NCI-H524 treated with DMSO at 0.1 percent for 48 hours (cell line): Measurements from ENCODE around the gene MDM1.
A peak's percentile ranks its signal among the peaks of the same experiment; 100 is the strongest.

Source experiments
- DNase-seq: peaks from one replicate; lab custom pipeline; 2025; lab: John Stamatoyannopoulos, UW

Gene MDM1, protein sequence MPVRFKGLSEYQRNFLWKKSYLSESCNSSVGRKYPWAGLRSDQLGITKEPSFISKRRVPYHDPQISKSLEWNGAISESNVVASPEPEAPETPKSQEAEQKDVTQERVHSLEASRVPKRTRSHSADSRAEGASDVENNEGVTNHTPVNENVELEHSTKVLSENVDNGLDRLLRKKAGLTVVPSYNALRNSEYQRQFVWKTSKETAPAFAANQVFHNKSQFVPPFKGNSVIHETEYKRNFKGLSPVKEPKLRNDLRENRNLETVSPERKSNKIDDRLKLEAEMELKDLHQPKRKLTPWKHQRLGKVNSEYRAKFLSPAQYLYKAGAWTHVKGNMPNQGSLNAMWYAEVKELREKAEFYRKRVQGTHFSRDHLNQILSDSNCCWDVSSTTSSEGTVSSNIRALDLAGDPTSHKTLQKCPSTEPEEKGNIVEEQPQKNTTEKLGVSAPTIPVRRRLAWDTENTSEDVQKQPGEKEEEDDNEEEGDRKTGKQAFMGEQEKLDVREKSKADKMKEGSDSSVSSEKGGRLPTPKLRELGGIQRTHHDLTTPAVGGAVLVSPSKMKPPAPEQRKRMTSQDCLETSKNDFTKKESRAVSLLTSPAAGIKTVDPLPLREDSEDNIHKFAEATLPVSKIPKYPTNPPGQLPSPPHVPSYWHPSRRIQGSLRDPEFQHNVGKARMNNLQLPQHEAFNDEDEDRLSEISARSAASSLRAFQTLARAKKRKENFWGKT

GRCh38 chr12:68331869-68332727, at the start of gene MDM1:
Gene MDM1, minus strand, starts transcription at chr12:68332362. Its CDS starts 117 bp downstream, at chr12:68332245.
- peak; percentile 86 for DNase-seq

DNA sequence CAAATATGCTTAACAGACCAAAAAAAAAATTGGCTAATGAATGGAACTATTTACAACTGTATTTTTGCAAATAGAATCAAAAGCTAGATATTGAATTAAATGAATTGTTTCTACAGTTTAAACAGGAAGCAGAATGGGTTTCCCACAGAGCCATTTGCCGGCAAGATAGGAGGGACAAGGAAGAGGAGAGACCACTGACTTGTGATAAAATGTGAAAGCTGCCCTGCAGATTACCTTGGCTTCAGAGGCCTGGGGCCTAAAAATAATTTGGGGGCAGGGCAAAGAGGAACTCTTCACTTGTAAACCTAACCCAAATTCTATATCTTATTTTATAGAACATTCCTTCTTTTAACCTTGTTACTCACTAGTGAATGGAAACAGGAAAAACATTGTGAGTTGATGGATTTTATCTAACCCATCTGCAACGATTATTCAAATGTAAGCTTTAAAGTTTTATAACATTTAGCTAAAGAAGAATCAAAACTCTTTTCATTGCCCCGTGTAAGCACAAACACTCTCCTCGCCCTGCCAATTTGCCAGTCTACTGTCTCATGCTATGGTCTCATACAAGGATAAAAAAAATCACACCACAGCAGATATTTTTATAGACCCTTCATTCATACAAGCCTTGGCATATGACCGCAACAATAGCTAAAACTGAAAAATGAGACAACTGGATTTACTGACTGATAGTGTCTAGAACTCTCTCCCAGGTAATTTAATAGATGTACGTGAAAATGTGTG, 49.5 kb upstream of the MDM1 start:
- no peak for DNase-seq

- DNase-seq, result no peak
Observed at GRCh38 chr12:68378872-68379606, 46.9 kb upstream of the MDM1 start.

- no peak for DNase-seq
Observed at GRCh38 chr12:68377881-68378280, 45.7 kb upstream of the MDM1 start.

DNA sequence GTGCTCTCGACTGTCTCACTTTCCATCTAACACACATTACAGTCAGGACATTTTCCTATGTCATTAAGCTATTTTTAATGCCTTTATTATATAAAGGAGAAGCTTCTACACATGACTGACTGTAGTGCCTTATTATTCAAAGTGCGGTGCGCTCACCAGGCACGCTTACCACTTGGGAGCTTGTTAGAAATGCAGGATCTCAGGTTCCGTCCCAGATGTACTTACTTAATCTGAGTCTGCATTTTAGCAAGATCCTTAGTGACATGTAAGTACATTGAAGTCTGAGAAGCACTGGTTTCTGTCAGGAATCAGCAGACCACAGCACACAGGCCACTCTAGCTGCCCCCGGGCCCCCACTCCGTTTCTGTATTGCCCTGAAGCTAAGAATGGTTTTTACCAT, 44.7 kb upstream of the MDM1 start:
- DNase-seq, result no peak

- DNase-seq, result peak; percentile 96
Observed at GRCh38 chr12:68375756-68376695, 43.9 kb upstream of the MDM1 start.

DNA sequence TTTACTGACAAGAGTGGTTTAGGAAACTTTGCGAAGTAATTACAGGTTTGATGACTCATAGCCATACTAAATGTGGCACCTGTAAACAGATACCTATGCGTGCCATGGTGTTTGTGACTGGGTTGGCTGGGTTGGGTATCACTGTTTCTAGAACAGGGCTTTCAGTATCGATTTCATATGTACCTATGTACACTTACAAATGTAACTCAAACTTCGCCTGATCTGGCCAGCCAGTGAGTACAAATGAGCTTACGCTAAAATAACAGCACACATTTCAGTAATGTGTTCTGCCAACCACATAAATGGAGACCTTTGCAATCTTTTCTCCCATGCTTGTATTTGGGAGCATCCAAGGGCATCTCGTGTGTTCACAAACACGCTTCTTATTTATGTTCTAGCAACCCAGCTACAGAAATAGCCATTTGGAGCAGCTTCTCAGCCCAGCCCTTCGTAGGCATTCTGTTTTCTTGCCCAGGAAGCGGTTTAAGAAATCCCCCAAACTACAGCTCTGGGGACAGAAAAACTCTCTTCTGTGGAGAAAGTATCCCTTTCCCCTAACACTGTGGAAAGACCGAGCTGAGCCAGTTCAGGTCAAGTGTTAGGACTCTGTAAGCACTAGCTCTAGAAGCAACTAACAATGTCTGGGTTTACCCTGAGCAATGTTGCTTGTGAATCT, 42.3 kb upstream of the MDM1 start:
- DNase-seq, result no peak

DNA sequence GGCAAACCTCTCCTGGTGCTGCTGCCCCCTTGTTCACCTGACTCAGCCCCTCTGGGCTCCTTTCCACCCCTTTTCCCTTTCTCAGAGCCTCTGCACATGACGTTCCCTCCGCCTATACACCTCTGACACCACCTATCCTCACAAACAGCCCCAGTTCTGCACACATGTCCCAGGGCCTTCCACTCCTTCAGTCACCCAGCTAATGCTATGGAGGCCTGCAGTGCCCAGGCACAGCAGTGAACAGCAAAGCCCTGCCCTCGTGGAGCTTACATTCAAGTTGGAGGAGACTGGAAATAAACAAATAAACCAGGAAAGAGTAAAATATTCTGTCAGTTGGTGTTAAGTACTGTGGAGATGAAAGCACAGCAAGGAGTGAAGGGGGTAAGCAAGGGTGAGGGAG, 38.5 kb upstream of the MDM1 start:
- no peak for DNase-seq

DNA sequence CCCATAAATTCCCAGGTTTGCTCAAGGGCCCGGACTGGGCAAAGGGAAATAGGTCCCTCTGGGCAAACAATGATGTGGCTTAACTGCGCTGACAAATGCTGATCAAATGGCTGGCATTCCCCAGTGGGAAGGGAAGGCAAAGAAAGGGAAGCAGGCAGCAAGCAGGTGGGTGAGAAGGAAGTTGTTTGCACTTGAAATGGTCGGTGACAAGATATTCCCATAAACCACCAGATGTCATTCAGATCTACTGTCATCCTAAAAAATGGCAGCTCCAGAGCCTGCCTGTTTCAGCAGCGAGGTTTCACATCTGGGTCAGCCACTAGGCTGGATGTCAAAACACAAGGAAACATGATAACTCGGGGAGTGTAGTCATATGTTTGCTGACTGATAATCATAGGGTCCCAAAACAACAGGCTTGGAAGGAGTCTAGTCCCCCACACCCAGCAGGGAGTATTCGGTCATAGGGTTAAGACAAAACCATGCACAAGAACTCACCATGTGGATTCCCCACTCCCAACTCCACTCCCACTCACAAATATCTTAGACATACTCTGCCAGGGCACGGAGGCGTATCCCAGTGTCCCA, 37.9 kb upstream of the MDM1 start:
- DNase-seq, result no peak

- DNase-seq, result no peak
Observed at GRCh38 chr12:68368327-68368726, 36.2 kb upstream of the MDM1 start.

- DNase-seq, result no peak
Observed at GRCh38 chr12:68367903-68368302, 35.7 kb upstream of the MDM1 start.

DNA sequence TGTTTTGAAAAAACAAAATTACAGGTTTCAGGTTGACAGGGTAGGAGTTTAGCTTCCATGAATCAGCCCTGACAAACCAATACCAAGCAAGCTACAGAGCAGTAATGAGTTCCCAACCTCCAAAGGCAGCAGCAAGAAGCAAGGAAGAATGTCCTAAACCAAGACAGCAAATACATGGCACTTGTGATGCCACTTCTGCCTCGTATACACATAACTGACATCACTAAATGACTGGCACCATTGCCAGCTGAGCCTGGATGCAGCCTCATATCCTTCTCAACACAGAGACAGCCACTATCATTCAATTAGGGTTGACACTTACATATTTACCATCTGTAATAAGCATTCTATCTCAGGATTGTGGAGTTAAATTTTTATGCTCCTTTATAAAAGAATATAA, 35.0 kb upstream of the MDM1 start:
- DNase-seq, result no peak

DNA sequence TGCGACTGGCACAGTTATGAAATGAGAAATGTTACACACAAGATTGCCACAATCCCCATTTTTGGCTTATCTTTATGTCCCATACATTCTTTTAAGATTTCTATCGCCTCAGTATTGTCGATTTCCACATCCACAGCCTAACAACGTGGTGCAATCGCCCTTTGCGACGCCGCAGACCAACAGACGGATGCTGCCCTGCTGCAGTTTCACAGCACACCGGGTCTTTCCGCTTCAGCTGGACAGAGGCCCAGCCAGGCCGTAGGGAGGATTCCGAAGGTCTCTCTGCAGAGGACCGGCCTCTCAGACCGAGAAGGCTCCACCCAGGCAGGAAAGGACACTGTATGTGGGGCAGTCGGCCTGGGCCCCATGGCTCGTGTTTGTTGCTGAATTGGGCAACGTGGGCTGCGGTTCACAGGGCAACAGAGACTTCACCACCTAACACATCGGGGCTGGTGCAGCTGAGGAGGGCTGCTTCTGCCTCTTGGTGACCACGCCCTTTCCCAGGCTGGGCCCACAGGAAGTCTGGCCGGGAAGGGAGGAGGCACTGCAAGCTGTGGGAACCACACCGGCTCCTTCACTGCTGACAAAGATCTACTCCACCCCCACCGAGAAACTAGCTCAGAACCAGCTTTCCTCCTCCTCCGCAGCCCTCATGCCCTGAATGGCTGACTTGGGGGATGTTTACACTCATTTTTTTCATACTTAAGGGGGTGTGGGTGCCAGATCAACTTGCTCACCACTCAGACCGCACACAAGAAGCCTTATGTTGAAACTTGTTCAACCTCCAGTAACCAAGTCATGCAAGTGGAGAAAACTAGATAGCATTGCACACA, 32.9 kb upstream of the MDM1 start:
- DNase-seq, result no peak

- DNase-seq, result no peak
Observed at GRCh38 chr12:68364328-68364727, 32.2 kb upstream of the MDM1 start.

DNA sequence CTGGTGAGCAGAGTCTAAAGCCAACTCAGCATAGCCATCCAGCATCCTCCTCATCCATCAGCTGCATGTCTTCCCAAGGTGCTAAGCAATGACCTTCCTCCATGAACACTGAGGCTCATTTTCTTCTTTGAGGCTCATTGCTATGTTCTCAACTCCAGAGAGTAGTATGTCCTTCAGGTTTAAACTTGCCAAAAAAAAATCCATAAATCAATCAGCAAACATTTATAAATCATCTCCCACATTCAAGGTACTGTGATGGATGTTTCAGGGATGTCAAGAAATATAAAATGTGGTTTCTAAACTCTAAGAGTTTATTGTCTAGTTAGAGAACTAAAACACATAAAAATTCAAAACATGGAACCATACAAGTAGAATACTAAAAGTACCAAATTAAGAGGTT, 29.8 kb upstream of the MDM1 start:
- DNase-seq, result no peak

DNA sequence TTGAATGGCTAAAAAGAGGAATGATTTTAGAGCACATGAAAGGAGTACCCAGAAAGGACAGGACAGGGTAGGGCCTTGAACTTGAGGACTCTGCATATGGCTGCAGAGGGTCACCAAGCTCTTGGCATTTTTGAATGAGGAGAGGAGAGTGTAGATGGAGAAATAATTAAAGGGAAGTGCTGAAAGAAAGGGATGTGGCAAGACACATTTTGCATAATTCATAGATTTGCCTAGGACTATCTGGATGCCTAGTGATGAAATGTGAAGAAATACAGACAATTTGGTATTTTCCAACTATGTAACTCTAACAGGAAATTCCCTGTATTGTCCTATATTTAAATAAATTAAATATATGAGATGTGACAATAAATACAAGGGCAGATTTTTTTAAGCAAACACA, 27.5 kb upstream of the MDM1 start:
- no peak for DNase-seq

- no peak for DNase-seq
Observed at GRCh38 chr12:68358532-68359485, 26.6 kb upstream of the MDM1 start.
